MCF 10A (cell line): ENCODE data around the gene RETSAT. TPM values are rescaled to one million over a fixed set of nuclear protein-coding genes. Genes with fewer than 3 reads are reported as not detected.
"Not testable (repeated sequence)": the region's sequence is repeated elsewhere in the genome, so short reads cannot be mapped to it uniquely, and the experiment has no call there.

Experiments used
- BruUV-seq: library from RNA; stranded (reverse); fragments of 400-500 nt; replicated peaks from 2 replicates; lab custom pipeline; 2021; lab: Mats Ljungman, UMichigan
- CTCF ChIA-PET: fragments of 300-600 bp; sonication (Branson Sonifier 250); formaldehyde crosslinking; extraction: SDS; loops from one replicate; lab custom pipeline; 2021; ENCODE audit warnings: antibody characterized with exemption, inconsistent platforms; lab: Yijun Ruan, JAX
- POLR2A ChIA-PET: fragments of 300-600, 350-650 bp; sonication (Branson Sonifier 250); formaldehyde crosslinking; extraction: SDS; loops from one replicate; lab custom pipeline; 2020; ENCODE audit warnings: antibody characterized with exemption, inconsistent platforms; lab: Yijun Ruan, JAX
- DNase-seq: peaks from one replicate; pipeline ENCODE4 v3.0.0-alpha.2; 2018; ENCODE audit not compliant: unreplicated experiment
- H3K27ac Mint-ChIP-seq: one replicate; pipeline ENCODE4 v1.8.0; 2022; ENCODE audit warnings: mild to moderate bottlenecking, low read depth, mixed read lengths; ENCODE audit not compliant: unreplicated experiment
- H3K27me3 Mint-ChIP-seq: one replicate; pipeline ENCODE4 v1.8.0; 2022; ENCODE audit warnings: mixed read lengths; ENCODE audit not compliant: insufficient read depth, unreplicated experiment
- H3K36me3 Mint-ChIP-seq: one replicate; pipeline ENCODE4 v1.8.0; 2022; ENCODE audit warnings: mild to moderate bottlenecking, moderate library complexity, mixed read lengths; ENCODE audit not compliant: insufficient read depth, unreplicated experiment
- H3K4me1 Mint-ChIP-seq: one replicate; pipeline ENCODE4 v1.8.0; 2022; ENCODE audit warnings: mixed read lengths; ENCODE audit not compliant: insufficient read depth, unreplicated experiment
- H3K4me3 Mint-ChIP-seq: one replicate; pipeline ENCODE4 v1.8.0; 2022; ENCODE audit warnings: mild to moderate bottlenecking, moderate library complexity, mixed read lengths; ENCODE audit not compliant: unreplicated experiment
- H3K9me3 Mint-ChIP-seq: one replicate; pipeline ENCODE4 v1.8.0; 2022; ENCODE audit warnings: mixed read lengths; ENCODE audit not compliant: unreplicated experiment
- intact Hi-C: fragments of 100-400 bp; cut with micrococcal nuclease; formaldehyde crosslinking; loops from 2 replicates; pipeline ENCODE4 v1.14.1; 2022
- total RNA-seq: library from RNA; stranded (reverse); gene quantifications from 2 replicates; pipeline ENCODE4 v1.2.3, GENCODE V29; 2022
- TF ChIP-seq, protein P1 (sequence below): fragments of 200-600 bp; IDR thresholded peaks from one replicate; pipeline ENCODE4 v1.8.0; 2022; ENCODE audit warnings: antibody characterized with exemption, mild to moderate bottlenecking; ENCODE audit not compliant: unreplicated experiment

Gene RETSAT
- total RNA-seq, 1 experiment from 2014 or later, result 60.4 TPM

DNA sequence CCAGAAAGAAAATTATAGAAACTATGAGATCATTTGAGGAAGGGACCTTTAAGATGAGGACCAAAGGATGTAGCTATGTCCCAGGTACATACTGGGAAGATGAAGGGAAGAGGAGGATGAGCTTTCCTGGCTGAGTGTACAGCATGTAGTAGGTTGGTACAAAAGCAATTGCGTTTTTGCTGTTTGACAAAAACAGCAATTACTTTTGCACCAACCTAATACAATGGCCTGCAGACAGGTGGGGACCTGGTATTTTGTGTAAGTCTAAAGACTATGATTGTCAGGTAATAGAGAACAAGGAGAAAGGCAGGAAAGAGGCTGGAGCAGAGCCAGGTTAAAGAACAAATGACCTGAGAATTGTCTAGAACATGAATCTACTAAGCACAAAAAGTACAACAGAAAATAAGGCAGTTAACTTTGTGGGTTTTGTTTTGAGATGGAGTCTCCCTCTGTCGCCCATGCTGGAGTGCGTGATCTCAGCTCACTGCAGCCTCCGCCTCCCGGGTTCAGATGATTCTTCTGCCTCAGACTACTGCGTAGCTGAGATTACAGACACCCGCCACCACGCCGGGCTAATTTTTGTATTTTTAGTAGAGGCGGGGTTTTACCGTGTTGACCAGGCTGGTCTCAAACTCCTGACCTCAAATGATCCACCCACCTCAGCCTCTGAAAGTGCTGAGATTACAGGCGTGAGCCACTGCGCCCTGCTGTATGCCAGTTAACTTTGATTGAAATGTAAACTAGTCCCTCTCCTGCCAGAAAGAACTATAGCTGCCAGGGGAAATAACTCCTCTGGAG lies 23.3 kb downstream of the RETSAT start:
- Mint-ChIP-seq H3K36me3 (peaks cover 4% of the 10 kb centered on the region), H3K9me3 (no peaks in the 10 kb centered on the region), H3K27ac (no peak overlapping the region), H3K27me3 (no peaks in the 10 kb centered on the region), H3K4me3 (no peak overlapping the region), H3K4me1 (peaks cover 2% of the 10 kb centered on the region)
- TF ChIP-seq, protein P1, sequence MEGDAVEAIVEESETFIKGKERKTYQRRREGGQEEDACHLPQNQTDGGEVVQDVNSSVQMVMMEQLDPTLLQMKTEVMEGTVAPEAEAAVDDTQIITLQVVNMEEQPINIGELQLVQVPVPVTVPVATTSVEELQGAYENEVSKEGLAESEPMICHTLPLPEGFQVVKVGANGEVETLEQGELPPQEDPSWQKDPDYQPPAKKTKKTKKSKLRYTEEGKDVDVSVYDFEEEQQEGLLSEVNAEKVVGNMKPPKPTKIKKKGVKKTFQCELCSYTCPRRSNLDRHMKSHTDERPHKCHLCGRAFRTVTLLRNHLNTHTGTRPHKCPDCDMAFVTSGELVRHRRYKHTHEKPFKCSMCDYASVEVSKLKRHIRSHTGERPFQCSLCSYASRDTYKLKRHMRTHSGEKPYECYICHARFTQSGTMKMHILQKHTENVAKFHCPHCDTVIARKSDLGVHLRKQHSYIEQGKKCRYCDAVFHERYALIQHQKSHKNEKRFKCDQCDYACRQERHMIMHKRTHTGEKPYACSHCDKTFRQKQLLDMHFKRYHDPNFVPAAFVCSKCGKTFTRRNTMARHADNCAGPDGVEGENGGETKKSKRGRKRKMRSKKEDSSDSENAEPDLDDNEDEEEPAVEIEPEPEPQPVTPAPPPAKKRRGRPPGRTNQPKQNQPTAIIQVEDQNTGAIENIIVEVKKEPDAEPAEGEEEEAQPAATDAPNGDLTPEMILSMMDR, result no peak
- POLR2A ChIA-PET, result interaction anchor here (0.6 to 7.9 kb wide), 3 partner anchors 11 to 202 kb away, joined by 3 to 121 read pairs (median 4); partner anchors contain the start of genes ELMOD3 and RETSAT
- intact Hi-C loops, result no loop called here
- BruUV-seq, result no TSS peak
- CTCF ChIA-PET, result interaction anchor here (0.6 to 1.4 kb wide), 3 partner anchors 8 to 30 kb away, joined by 3 to 6 read pairs (median 3); no protein-coding TSS in a partner anchor
- DNase-seq, result no peak

DNA sequence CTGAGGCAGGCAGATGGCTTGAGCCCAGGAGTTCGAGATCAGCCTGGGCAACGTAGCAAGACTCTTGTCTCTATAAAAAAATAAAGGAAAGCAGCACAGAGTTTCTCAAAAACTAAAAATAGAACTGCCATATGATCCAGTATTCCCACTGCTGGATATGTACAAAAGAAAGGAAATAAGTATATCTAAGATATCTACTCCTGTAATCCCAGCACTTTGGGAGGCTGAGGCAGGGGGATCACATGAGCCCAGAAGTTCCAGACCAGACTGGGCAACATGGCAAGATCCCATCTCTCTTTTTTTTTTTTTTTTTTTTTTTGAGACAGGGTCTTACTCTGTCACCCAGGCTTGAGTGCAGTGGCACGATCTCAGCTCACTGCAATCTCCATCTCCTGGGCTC lies 24.6 kb downstream of the RETSAT start:
- H3K4me3 Mint-ChIP-seq, H3K27ac Mint-ChIP-seq, DNase-seq, H3K9me3 Mint-ChIP-seq, intact Hi-C loops, H3K36me3 Mint-ChIP-seq, BruUV-seq, H3K27me3 Mint-ChIP-seq: not testable (repeated sequence)
- H3K4me1 Mint-ChIP-seq, result peaks cover 13% of the 10 kb centered on the region
- CTCF ChIA-PET, result interaction anchor here (0.7 kb wide), 1 partner anchor 100 kb away, joined by 4 read pairs; no protein-coding TSS in a partner anchor
- POLR2A ChIA-PET, result interaction anchor here (5.9 to 7.9 kb wide), 2 partner anchors 16 to 23 kb away, joined by 42 to 121 read pairs; partner anchors contain the start of genes ELMOD3 and RETSAT

DNA sequence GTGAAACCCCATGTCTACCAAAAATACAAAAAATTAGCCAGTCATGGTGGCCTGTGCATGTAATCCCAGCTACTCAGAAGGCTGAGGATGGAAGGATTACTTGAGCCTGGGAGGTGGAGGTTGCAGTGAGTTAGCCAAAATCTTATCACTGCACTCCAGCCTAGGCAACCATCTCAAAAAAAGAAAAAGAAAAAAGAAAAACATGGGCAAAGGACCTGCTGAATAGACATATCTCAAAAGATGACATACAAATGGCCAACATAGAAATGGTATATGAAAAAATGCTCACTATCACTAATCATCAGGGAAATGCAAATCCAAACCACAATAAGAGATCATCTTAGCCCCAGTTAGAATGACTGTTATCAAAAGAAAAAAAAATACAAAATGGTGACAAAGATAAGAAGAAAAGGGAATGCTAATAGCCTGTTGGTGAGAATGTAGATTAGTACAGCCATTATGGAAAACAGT lies 25.1 kb downstream of the RETSAT start:
- TF ChIP-seq, protein P1, result no peak
- ChIA-PET POLR2A (interaction anchor here (2.5 to 7.9 kb wide), 4 partner anchors 16 to 210 kb away, joined by 10 to 121 read pairs (median 32); partner anchors contain the start of genes ELMOD3, MAT2A and RETSAT), CTCF (interaction anchor here (0.7 kb wide), 2 partner anchors 24 to 99 kb away, joined by 4 read pairs; no protein-coding TSS in a partner anchor)
- H3K4me1 Mint-ChIP-seq, result peaks cover 16% of the 10 kb centered on the region
- H3K4me3 Mint-ChIP-seq, result no peak overlapping the region
- no peak for DNase-seq
- intact Hi-C loops, result no loop called here
- H3K9me3 Mint-ChIP-seq, result no peaks in the 10 kb centered on the region
- peak overlapping the region; percentile 94 for H3K27ac Mint-ChIP-seq
- BruUV-seq, result no TSS peak
- H3K27me3 Mint-ChIP-seq, result no peaks in the 10 kb centered on the region
- H3K36me3 Mint-ChIP-seq, result peaks cover 13% of the 10 kb centered on the region

DNA sequence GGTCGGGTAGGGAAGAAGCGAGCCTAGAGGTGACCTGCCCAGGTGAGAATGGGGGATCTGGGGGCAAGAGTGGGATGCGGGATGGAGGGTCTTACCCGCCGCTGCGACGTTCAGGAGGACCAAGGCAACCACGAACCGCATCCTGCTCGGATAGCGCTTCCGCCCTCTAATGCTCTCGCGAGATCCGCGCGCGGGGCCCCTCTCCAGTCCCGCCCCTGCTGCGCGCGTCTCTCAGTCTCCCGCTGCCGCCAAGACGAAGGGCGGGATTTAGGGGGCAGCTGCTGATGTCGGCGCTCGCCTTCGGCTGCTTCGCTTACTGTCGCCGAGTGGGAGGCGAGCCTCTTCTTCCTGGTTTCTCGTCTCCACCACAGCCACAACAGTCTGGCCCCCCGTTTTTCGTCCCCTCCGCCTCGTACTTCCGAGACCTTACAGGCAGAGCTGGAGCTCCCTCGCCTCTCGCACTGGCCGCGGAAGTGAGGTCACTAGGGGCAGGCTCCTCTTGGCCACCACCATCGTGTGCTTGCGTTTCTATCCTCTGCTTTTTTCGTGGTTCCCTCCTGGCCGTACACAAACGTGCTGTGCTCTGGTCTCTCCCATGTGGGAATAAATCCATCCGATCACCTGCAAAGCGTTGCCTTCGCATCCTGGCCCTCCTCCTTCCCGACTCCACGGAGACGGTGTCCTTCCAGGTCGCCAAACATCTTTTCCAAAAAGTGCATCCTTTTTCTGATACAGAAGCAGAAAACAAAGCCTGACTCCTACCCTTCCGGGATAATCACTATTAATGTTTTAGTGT lies 26.3 kb downstream of the RETSAT start, which contains the start of gene TGOLN2:
TGOLN2 (minus strand) TSS at position 168 of the 796 bp plus-strand sequence; CDS start at position 141, 27 bp downstream.
- BruUV-seq, result TSS peak; percentile 91
- TF ChIP-seq, protein P1, result no peak
- Mint-ChIP-seq H3K27me3 (no peaks in the 10 kb centered on the region), H3K9me3 (no peaks in the 10 kb centered on the region), H3K4me3 (peak within 1 kb of the TSS; percentile 82), H3K4me1 (peaks cover 16% of the 10 kb centered on the region), H3K36me3 (peaks cover 25% of the 10 kb centered on the region), H3K27ac (peak within 1 kb of the TSS; percentile 94)
- ChIA-PET CTCF (interaction anchor here (0.7 to 1.3 kb wide), 3 partner anchors 30 to 228 kb away, joined by 3 to 6 read pairs (median 3); partner anchors contain the start of gene MAT2A), POLR2A (interaction anchor here (0.5 to 7.9 kb wide), 36 partner anchors 9 to 402 kb away, joined by 3 to 121 read pairs (median 5); partner anchors contain the start of genes ELMOD3, GGCX, MAT2A and RETSAT)
- peak; percentile 92 for DNase-seq
- intact Hi-C loops, result loop anchor here (1.0 kb wide), 1 partner anchor 25 kb away; no protein-coding TSS in a partner anchor
